Stimulated activated CD4-positive, alpha-beta T cell treated with anti-CD3 and anti-CD28 coated beads, Interleukin-15, amount 100 ng/mL, for 48 hours (primary cell): ENCODE measurements around the gene HAPLN3.
A peak's percentile ranks its signal among the peaks of the same experiment; 100 is the strongest.
"Not testable (repeated sequence)": the region's sequence is repeated elsewhere in the genome, so short reads cannot be mapped to it uniquely, and the experiment has no call there.

Experiments used
- DNase-seq, 2 donors: peaks; one replicate each; pipeline ENCODE4 v3.0.0-alpha.2; 2020; ENCODE audit warnings: low read depth in 2 of 2

The HAPLN3 gene, protein sequence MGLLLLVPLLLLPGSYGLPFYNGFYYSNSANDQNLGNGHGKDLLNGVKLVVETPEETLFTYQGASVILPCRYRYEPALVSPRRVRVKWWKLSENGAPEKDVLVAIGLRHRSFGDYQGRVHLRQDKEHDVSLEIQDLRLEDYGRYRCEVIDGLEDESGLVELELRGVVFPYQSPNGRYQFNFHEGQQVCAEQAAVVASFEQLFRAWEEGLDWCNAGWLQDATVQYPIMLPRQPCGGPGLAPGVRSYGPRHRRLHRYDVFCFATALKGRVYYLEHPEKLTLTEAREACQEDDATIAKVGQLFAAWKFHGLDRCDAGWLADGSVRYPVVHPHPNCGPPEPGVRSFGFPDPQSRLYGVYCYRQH

DNA sequence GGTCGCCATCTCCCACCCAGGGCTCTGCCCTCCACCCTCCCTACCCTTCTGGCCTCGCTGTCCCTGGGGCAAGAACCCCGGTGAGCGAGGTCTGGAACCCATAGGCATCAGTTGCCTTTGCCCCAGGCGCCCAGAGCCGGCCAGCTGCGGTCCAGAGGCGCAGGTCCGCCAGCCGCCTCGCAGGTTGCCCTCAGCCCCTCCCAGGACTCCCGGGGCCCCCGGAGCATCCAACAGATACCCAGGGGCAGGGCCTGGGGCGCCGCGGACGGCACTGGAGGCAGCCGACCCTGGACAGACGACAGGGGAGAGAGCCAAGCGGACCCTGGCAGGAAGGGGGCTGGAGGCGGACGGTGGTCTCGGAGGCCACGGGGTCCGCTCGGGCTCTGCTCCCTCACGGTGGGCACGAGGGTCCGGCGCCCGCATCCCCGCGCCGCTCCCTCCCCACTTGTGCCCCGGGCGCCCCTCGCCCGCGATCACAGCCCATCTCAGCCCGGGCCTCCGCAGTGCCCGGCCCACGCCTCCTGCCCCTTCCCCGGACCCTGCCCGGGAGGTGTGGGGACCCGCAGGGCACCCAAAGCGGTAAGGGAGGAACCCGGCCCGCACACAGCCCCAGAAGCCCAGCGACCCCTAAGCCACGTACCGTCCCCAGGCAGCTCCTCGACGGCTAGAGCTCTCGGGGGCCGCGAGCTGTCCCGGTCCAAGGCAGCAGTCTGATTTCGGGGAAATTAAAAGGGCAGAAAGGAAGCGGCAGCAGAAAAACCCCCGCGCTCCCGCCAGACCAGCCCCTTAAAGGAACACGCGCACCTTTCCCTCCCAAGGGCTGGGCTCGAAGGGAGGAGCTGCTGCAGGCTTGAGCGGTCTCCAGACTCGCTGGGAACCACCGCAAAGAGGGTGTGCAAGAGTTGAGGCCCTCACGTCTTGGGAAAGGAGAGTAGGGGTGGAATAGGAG lies at the start of gene HAPLN3:
HAPLN3 (minus strand) TSS at position 726 of the 949 bp plus-strand sequence. CDS start 8,246 bp downstream, outside the sequence.
- DNase-seq, result peak; percentile 41 to 45

DNA sequence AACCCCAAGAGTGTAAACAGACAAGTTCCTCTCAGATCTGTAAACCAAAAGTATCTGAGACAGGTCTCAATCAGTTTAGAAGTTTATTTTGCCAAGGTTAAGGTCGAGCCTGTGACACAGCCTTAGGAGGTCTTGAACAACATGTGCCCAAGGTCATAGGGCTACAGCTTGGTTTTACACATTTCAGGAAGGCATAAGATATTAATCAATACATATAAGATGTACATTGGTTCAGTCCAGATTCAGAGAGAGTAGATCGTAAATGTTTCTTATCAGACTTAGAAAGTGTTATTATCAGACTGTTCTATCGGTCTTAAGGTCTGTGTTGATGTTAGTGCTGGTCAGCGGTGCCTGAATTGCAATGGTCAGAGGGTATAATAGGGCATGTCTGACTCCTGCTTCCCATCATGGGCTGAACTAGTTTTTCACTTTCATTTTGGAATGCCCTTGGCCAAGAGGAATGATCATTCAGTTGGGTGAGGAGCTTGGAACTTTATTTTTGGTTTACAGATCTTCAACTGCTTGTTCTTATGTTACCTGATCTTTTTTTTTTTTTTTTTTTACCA lies 44.8 kb upstream of the HAPLN3 start:
- DNase-seq, result no peak

DNA sequence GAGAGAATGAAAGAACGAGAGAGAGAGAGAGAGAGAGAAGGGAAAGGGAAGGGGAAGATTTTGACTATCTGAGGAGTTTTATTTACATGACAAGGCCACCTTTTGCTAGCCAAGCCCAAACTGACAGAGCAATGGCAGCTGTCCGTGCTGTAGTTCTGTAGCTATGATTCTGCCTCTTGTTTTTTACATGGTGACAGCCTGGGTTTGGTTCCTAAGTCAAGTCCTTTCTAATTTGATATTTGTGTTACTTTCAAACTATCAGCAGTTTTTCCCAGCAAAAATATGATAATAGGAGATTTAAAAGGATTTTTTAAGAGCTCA lies 44.1 kb upstream of the HAPLN3 start:
- no peak for DNase-seq

DNA sequence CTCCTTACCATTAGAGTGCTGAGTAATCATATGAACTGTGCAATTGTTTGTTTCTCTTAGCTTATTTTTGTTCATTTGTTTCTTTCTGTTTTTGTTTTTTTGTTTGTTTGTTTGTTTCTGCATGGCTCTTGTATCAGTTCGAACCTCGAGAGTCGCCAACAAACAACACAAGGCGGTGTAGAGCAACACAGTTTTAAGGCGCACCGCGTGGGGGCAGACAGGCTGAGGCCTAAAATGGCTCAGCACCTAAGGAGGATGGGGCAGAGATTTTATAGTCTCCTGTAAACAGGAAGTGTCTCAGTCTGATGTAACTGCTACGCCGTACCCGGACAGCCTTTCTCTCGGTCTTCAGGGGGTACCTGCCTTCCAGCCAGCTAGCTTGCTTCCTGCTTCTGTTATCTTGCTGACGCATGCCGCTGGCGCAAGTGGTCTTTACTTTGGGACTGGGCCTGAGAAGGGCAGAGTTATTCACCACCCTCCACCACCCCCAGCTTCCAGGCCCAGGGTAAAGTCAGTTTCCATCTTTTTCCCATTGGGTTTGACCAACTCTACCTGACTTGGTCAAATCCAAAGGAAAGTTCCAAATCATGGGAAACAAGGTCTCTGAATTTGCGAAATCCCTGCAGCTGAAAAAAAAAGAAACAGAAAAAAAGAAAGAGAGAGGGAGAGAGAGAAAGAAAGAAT lies 43.6 kb upstream of the HAPLN3 start:
- no peak for DNase-seq

DNA sequence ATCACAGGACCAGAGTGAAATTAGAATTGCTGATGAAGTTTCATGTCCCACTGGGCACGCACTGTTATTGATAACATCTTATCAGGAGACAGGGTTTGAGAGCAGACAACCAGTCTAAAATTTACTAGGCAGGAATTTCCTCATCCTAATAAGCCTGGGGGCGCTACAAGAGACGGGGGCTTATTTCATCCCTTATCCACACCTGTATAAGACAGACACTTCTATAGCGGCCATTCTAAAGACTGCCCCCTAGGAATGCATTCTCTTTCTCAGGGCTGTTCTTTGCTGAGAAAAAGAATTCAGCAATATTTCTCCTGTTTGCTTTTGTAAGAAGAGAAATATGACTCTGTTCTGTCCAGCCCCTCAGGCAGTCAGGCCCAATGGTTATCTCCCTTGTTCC lies 39.1 kb upstream of the HAPLN3 start:
- DNase-seq, result not testable (repeated sequence)

DNA sequence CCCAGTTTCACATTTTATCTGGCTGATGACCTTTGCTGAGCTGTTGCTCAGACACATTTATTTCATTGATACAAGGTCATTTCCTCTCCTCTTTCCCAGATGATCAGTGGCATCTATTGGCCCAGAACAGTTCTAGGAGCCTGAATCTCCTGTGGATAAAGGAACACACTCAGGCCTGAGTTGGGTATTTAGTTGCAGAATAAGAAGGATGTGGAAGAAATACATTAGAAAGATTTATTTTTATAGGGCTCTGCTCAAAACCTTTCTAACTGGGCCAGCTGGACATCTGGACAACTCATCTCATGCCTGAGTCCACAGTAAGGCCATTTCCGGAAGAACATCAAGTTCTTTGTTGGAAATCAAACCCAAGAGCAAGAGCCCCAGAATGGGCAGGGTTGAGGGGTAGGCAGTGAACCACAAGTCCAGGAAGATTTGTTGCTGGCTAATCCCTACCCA lies 37.6 kb upstream of the HAPLN3 start:
- DNase-seq, result no peak

DNA sequence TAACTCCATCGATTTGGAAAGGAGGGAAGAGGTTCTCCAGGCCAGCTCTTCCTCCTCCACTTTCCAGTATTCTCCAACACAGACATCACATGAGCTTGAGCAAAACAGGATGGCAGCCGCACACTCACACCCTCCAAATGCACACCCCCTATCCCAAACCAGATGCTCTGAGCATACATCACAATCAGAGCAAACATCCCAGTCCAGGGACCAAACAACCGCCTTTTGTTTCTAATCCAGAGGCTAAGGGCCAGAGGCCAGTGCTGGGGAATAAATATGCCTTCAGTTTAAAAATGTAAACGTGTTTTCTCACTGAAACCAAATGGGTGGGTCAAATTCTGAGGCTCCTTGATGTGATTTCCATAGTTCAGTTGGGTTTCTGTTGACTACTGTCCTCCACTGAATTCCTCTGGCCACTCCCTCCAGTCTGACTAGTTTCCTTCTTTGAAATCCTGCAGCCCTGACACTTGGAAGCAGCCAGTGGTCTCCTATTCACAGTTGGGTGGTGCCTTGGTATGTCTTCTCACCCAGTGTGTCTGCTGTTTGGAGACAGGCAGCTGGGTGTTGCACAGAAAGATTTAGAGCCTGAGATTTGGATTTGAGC lies 37.0 kb upstream of the HAPLN3 start:
- DNase-seq, result no peak

DNA sequence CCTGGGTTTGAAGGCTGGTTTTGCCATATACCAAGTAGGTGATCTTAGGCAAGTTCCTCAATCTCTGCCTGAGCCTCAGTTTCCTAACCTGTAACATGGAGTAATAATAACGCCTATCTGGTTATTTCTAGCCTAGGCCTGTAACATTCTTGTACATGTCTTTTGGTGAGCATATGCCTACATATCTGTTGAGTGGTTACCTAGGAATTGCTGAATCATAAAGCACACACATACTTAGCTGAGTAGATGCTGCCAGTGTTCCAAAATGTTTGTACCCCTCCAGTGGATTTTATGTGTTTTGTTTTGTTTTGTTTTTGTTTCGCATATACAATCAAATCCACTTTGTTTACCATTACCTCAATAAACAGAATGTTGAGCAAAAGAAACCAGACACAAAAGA lies 35.2 kb upstream of the HAPLN3 start:
- no peak for DNase-seq

DNA sequence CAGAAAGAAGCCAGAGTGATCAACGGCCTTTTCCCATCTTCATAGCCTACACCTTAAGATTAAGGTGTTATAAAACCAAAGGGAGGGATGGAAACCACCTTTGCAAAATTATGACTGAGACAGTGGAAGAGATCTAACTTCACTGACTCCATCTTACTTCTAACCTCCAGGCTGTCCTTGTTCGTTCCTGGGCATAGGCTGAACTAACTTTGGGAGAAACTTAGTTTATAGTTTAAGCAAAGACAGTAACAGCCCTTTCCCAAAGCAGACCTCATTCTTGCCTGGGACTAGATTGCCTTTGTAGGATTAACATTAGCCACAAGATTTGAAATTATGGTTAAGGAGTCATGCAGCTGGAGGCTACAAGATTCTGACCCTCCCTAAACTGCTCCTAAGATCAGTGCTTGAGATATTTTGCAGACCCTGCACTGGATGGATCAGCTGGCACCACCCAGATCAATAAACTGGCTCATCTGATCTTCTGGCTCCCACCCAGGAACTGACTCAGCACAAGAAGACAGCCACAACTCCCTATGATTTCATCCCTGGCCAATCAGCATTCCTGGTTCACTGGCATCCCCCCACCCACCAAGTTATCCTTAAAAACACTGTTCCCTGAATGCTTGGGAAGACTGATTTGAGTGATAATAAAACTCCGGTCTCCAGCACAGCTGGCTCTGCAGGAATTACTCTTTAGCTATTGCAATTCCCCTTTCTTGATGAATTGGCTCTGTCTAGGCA lies 34.2 kb upstream of the HAPLN3 start:
- DNase-seq, result not testable (repeated sequence)

DNA sequence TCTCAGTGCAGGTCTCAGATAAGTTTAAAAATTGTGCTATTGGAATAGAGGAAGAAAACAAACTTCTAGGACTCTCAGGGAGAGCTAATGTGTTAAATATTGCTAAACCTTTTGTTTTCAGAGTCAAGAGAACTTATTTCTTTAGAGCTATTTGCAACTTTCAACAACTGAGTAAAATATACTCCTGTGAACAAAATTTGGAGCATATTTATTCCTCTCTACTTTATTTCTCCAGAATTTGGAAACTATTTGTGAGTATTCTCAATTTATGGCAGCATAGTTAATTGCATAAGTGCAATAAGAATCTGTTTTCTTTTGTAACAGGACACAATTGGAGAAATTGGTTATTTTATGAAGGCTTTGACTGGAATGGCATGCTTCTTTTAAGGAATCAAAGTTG lies 32.8 kb upstream of the HAPLN3 start:
- not testable (repeated sequence) for DNase-seq

DNA sequence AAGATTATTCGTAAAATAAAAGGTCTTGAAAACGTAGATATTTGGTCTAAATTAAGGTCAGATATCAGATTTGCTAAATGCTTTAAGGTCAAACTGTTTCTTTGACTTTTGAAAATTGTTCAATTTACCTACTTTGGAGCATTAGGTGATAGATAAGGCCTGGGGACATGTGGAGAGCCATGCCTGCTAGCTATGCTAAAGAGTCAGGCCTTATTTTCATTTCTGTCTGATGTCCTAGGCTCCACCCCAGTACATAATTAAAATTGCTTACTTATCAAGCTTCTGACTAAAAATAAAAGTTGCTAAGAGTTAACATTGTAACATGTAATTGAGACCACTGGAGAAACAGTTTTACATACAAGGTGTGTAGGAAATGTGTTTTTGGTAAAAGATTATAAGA lies 30.3 kb upstream of the HAPLN3 start:
- not testable (repeated sequence) for DNase-seq

DNA sequence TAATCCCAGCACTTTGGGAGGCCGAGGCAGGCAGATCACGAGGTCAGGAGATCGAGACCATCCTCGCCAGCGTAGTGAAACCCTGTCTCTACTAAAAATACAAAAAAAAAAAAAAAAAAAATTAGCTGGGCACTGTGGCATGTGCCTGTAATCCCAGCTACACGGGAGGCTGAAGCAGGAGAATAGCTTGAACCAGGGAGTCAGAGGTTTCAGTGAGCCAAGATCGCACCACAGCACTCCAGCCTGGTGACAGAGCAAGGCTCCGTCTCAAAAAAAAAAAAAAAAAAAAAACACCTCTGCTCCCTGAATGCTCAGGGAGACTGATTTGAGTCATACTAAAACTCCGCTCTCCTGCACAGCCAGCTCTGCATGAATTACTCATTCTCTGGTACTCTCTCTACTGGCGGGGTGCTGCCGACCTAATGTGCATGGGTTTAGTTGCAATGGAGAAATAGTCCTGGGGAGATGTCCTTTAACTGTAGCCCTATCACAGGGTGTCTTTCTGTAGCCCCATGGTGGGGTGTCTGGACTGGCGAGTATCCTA lies 25.6 kb upstream of the HAPLN3 start:
- DNase-seq, result peak; percentile 37 to 62

DNA sequence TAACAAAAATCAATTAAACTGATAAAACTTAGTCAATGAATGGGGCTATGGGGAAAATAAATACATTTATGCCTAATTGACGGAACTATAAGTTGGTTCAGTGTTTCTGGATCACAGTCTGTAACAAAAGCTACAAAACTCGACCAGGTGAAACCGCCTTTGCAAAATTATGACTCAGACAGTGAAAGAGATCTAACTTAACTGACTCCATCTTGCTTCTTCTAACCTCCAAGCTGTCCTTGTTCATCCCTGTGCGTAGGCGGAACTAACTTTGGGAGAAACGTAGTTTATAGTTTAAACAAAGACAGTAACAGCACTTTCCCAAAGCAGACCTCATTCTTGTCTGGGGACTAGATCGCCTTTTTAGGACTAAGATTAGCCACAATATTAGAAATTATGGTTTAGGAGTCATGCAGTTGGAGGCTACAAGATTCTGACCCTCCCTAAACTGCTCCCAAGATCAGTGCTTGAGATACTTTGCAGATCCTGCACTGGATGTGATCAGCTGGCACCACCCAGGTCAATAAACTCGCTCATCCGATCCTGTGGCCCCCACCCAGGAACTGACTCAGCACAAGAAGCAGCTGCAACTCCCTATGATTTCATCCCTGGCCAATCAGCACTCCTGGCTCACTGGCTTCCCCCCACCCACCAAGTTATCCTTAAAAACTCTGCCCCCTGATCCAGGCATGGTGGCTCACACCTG lies 25.0 kb upstream of the HAPLN3 start:
- DNase-seq, result no peak

DNA sequence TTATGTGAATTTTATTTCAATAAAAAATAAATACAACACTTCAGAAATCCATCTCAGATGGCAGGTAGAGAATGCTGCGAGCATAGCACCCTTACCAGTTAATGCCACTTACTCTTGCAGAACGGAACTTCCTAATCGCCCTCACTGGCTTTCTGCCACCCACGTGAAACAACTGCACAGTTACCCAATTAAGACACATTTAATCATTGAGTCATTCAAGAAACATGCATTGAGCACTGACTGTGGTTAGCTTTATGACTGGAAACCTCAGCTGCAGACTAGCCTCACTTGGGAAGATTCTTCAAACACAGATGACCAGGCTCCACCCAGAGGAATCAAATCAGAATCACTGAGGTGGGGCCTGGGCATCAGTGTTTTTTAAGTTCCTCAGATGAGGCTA lies 23.4 kb upstream of the HAPLN3 start:
- peak; percentile 30 to 58 for DNase-seq

DNA sequence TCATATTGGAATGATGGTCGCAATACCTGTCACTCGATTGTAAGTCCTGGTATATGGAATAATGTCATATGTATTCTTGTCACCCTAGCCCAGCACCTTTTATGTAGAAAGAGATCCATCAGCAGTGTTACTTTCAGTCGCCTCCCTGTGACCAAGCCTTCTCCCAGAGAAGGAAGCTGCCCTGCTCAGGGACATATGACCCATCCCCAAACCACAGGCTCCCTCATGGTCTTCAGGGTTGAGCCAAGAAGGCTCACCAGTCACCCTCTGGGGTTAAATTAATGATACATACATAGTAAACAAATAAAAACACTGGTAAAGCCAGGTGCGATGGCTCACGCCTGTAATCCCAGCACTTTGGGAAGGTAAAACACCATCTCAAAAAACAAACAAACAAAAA lies 22.4 kb upstream of the HAPLN3 start:
- no peak for DNase-seq

DNA sequence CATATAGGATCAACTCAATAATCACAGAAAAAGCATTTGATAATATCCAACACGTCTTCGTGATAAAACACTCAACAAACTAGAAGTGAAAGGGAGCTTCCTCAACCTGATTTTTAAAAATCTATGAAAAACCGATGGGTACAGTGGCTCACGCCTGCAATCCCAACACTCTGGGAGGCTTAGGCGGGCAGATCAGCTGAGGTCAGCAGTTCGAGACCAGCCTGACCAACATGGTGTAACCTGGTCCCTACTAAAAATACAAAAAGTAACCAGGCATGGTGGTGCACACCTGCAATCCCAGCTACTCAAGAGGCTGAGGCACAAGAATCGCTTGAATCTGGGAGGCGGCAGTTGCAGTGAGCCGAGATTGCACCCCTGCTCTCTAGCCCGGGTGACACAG lies 20.0 kb upstream of the HAPLN3 start:
- DNase-seq, result no peak

DNA sequence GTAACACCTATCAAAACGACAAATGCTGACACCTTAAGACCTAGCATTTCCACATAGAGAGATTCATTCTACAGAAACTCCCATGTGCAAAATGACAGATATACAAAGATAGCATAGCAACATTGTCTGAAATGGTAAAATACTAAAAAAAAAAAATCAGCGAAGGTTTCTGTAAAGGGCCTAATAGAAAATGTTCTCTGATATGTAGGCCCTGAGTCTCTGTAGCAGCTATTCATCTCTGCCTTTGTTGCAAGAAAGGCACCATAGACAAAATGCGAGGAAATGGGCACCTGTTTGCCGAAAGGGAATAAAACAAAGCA lies 18.5 kb upstream of the HAPLN3 start:
- DNase-seq, result no peak

DNA sequence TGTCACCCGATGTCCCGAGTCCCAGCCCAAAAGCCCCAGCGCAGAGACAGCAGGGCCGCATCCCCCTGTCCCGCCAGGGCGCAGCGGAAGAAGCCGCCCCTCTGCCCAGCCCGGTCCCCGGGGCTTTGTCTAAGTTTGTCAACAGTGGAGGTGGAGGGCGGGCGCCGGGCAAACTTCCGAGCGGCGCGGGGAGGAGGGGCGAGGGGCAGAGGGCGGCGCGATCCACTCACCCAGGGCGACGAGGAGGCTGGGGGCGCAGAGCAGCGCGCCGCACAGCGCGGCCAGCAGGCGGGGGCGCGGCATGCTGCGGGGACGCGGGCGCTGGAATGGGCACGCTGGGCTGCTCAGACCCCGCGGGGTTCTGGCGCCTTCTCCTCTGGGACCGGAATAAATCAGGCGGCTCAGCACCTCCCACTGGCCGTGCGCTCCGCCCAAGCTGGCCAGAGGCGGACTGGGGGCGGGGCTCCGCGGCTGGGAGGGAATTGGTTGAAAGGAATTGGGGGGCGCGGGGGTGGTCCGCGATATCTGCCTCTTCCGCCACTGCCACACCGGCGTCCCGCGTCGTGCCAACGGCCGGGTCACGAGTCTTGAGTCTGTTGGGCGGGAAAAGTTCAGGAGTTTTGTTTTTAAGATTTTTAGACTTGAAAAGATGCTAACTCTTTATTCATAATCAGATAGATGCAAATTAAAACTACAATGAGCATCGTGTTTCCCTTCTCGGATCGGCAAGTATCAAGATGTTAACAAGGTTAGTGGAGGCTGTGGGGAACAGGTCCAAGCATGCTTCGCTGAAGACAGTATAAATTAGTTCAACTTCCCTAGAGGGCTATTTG lies 17.9 kb upstream of the HAPLN3 start, which contains the start of gene MFGE8:
MFGE8 (minus strand) TSS at position 363 of the 833 bp plus-strand sequence; CDS start at position 303, 60 bp downstream.
- peak in 1 of 2 donors; percentile 58 for DNase-seq

DNA sequence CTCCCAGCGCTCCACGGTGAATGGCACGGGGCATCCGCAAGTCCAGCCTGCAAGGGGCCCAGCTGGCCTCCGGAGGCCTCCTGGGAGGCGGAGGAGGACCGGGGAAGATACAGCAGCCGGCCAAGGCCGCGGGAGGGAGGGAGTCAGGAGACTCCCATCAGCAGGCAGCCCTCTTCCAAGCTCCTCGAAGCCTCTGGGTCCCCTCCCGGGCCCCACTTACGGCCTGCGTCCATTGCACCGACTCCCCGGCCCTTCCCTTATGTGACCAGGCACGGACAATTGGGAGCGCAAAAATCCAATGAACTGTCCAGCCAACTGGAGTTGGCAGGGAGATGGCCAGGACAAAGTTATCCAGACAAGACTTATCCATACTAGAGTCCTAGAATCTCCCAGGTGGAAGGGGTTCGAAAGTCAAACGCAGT lies 17.2 kb upstream of the HAPLN3 start:
- DNase-seq, result no peak
